Activated CD8-positive, alpha-beta T cell treated with anti-CD3 and anti-CD28 coated beads for 36 hours (primary cell): ENCODE measurements around the gene SFXN5. TPM values are rescaled to one million over a fixed set of nuclear protein-coding genes. Genes with fewer than 3 reads are reported as not detected.

Experiments
- ATAC-seq: fragments of 200-7000 bp; cut with Tn5 transposase; one replicate; pipeline ENCODE4 v1.10.0; 2021; ENCODE audit warnings: mild to moderate bottlenecking, moderate library complexity
- CTCF ChIA-PET: fragments of 350-600 bp; sonication (Branson Sonifier 250); formaldehyde crosslinking; loops from one replicate; lab custom pipeline; 2021; ENCODE audit warnings: antibody characterized with exemption; lab: Charles Lee
- POLR2A ChIA-PET: fragments of 350-600 bp; sonication (Branson Sonifier 250); formaldehyde crosslinking; loops from one replicate; lab custom pipeline; 2021; ENCODE audit warnings: antibody characterized with exemption; lab: Charles Lee
- DNase-seq: peaks from one replicate; pipeline ENCODE4 v3.0.0-alpha.2; 2020
- H3K27ac Mint-ChIP-seq: one replicate; pipeline ENCODE4 v1.8.0; 2021; ENCODE audit warnings: mild to moderate bottlenecking, mixed read lengths
- H3K27me3 Mint-ChIP-seq: one replicate; pipeline ENCODE4 v1.8.0; 2021; ENCODE audit warnings: mixed read lengths
- H3K36me3 Mint-ChIP-seq: one replicate; pipeline ENCODE4 v1.8.0; 2021; ENCODE audit warnings: low read depth, mixed read lengths
- H3K4me1 Mint-ChIP-seq: one replicate; pipeline ENCODE4 v1.8.0; 2021; ENCODE audit warnings: low read depth, mixed read lengths
- H3K4me3 Mint-ChIP-seq: one replicate; pipeline ENCODE4 v1.8.0; 2021; ENCODE audit warnings: mild to moderate bottlenecking, moderate library complexity, mixed read lengths
- H3K9me3 Mint-ChIP-seq: one replicate; pipeline ENCODE4 v1.8.0; 2021; ENCODE audit warnings: mixed read lengths
- CTCF ChIP-seq: fragments of 200-600 bp; IDR thresholded peaks from one replicate; pipeline ENCODE4 v1.8.0; 2022; ENCODE audit warnings: antibody characterized with exemption, mild to moderate bottlenecking
- intact Hi-C: fragments of 100-400 bp; cut with micrococcal nuclease; formaldehyde crosslinking; loops from one replicate; pipeline ENCODE4 v1.10.0; 2022
- total RNA-seq, 2 experiments: library from RNA; stranded (reverse); gene quantifications; one replicate each; pipeline ENCODE4 v1.2.3, GENCODE V29; 2021

SFXN5 gene
- total RNA-seq, 2 experiments from 2014 or later: 7.4 to 9.6 TPM

- intact Hi-C loops: no loop called here
- Mint-ChIP-seq H3K4me3 (no peak overlapping the region), H3K27ac (no peak overlapping the region), H3K9me3 (no peaks in the 10 kb centered on the region), H3K36me3 (no peaks in the 10 kb centered on the region), H3K4me1 (peaks cover 21% of the 10 kb centered on the region), H3K27me3 (peaks cover 65% of the 10 kb centered on the region)
- TF ChIP-seq CTCF: no peak
- CTCF ChIA-PET: interaction anchor here (2.1 kb wide), 1 partner anchor 29 kb away, joined by 10 read pairs; no protein-coding TSS in a partner anchor
- POLR2A ChIA-PET: no interaction called here
- ATAC-seq (no peak), DNase-seq (no peak)
Measured at GRCh38 chr2:72921853-72922252, 149.7 kb downstream of the SFXN5 start.

GRCh38 chr2:72921088-72921851, 150.2 kb downstream of the SFXN5 start:
- peaks cover 24% of the 10 kb centered on the region for H3K4me1 Mint-ChIP-seq
- TF ChIP-seq CTCF: no peak
- ATAC-seq (no peak), DNase-seq (no peak)
- H3K27ac Mint-ChIP-seq: no peak overlapping the region
- POLR2A ChIA-PET: no interaction called here
- H3K9me3 Mint-ChIP-seq: no peaks in the 10 kb centered on the region
- intact Hi-C loops: no loop called here
- H3K4me3 Mint-ChIP-seq: no peak overlapping the region
- peaks cover 71% of the 10 kb centered on the region for H3K27me3 Mint-ChIP-seq
- H3K36me3 Mint-ChIP-seq: no peaks in the 10 kb centered on the region
- CTCF ChIA-PET: interaction anchor here (2.1 kb wide), 1 partner anchor 28 kb away, joined by 10 read pairs; no protein-coding TSS in a partner anchor

GRCh38 chr2:72920318-72921087, 151.0 kb downstream of the SFXN5 start:
- CTCF ChIA-PET: interaction anchor here (2.1 kb wide), 1 partner anchor 27 kb away, joined by 10 read pairs; no protein-coding TSS in a partner anchor
- ATAC-seq (peak; percentile 18), DNase-seq (peak; percentile 43)
- Mint-ChIP-seq H3K27ac (no peak overlapping the region), H3K36me3 (no peaks in the 10 kb centered on the region), H3K4me1 (peaks cover 26% of the 10 kb centered on the region), H3K27me3 (peaks cover 71% of the 10 kb centered on the region), H3K4me3 (peak overlapping the region; percentile 49), H3K9me3 (no peaks in the 10 kb centered on the region)
- no peak for TF ChIP-seq CTCF
- POLR2A ChIA-PET: no interaction called here
- intact Hi-C loops: no loop called here

GRCh38 chr2:72919414-72920317, 151.8 kb downstream of the SFXN5 start:
- POLR2A ChIA-PET: no interaction called here
- Mint-ChIP-seq H3K36me3 (no peaks in the 10 kb centered on the region), H3K4me1 (peaks cover 33% of the 10 kb centered on the region), H3K9me3 (no peaks in the 10 kb centered on the region), H3K27ac (no peak overlapping the region), H3K4me3 (no peak overlapping the region), H3K27me3 (peaks cover 74% of the 10 kb centered on the region)
- CTCF ChIA-PET: interaction anchor here (2.1 to 3.3 kb wide), 2 partner anchors 26 to 27 kb away, joined by 10 to 23 read pairs; no protein-coding TSS in a partner anchor
- intact Hi-C loops: no loop called here
- no peak for ATAC-seq
- DNase-seq: no peak
- TF ChIP-seq CTCF: no peak
